GM23338 (cell line): ENCODE data around the gene MERTK. TPM values are rescaled to one million over a fixed set of nuclear protein-coding genes. Genes with fewer than 3 reads are reported as not detected.

ENCODE experiments used
- ATAC-seq: fragments of 200-7000 bp; cut with Tn5 transposase; 3 replicates; pipeline ENCODE4 v1.9.1; 2020
- DNase-seq: peaks from one replicate; pipeline ENCODE4 v3.0.0-alpha.2; 2015; ENCODE audit warnings: low spot score
- H2AFZ ChIP-seq: fragments of 200-600 bp; sonication (generic); 2 replicates; pipeline ENCODE4 v1.8.0; 2016; ENCODE audit warnings: antibody characterized with exemption, mild to moderate bottlenecking, moderate library complexity
- H3F3A ChIP-seq: fragments of 200-600 bp; sonication (generic); replicated peaks from 2 replicates; pipeline ENCODE4 v1.8.0; 2017; ENCODE audit warnings: antibody characterized with exemption, mixed run types, low read depth
- H3K27ac ChIP-seq: fragments of 200-600 bp; sonication (generic); 2 replicates; pipeline ENCODE4 v1.6.1; 2016; ENCODE audit warnings: low read depth
- H3K27me3 ChIP-seq: fragments of 200-600 bp; sonication (generic); 2 replicates; pipeline ENCODE4 v1.8.0; 2016; ENCODE audit warnings: mild to moderate bottlenecking, mixed run types, moderate library complexity; ENCODE audit not compliant: insufficient read depth
- H3K36me3 ChIP-seq: fragments of 200-600 bp; sonication (generic); 2 replicates; pipeline ENCODE4 v1.8.0; 2016; ENCODE audit warnings: mild to moderate bottlenecking; ENCODE audit not compliant: insufficient read depth
- H3K4me1 ChIP-seq: fragments of 200-600 bp; sonication (generic); 2 replicates; pipeline ENCODE4 v1.8.0; 2016; ENCODE audit warnings: mild to moderate bottlenecking, moderate library complexity; ENCODE audit not compliant: insufficient read depth
- H3K4me2 ChIP-seq: fragments of 200-600 bp; sonication (generic); 2 replicates; pipeline ENCODE4 v1.7.1; 2017; ENCODE audit warnings: mixed run types
- H3K4me3 ChIP-seq: fragments of 200-600 bp; sonication (generic); 2 replicates; pipeline ENCODE4 v1.6.1; 2016; ENCODE audit warnings: mixed run types
- H3K79me2 ChIP-seq: fragments of 200-600 bp; sonication (generic); replicated peaks from 2 replicates; pipeline ENCODE4 v1.8.0; 2017; ENCODE audit warnings: mild to moderate bottlenecking; ENCODE audit not compliant: insufficient read depth
- H3K9me2 ChIP-seq: fragments of 200-600 bp; sonication (generic); 2 replicates; pipeline ENCODE4 v1.8.0; 2017; ENCODE audit not compliant: insufficient read depth
- H4K20me1 ChIP-seq: fragments of 200-600 bp; sonication (generic); replicated peaks from 2 replicates; pipeline ENCODE4 v1.8.0; 2017; ENCODE audit warnings: mild to moderate bottlenecking; ENCODE audit not compliant: insufficient read depth
- H3K27ac Mint-ChIP-seq: 2 replicates; pipeline ENCODE4 v1.8.0; 2020; ENCODE audit warnings: inconsistent platforms, mild to moderate bottlenecking, moderate library complexity, mixed read lengths
- H3K27me3 Mint-ChIP-seq: 3 replicates; pipeline ENCODE4 v1.8.0; 2022; ENCODE audit warnings: low read depth, mild to moderate bottlenecking, moderate library complexity, mixed read lengths, inconsistent platforms; ENCODE audit not compliant: insufficient read depth, poor library complexity
- H3K36me3 Mint-ChIP-seq: 3 replicates; pipeline ENCODE4 v1.8.0; 2021; ENCODE audit warnings: low read depth, mild to moderate bottlenecking, inconsistent platforms, moderate library complexity, mixed read lengths
- H3K4me1 Mint-ChIP-seq: 3 replicates; pipeline ENCODE4 v1.8.0; 2020; ENCODE audit warnings: mild to moderate bottlenecking, inconsistent platforms, mixed read lengths
- H3K4me3 Mint-ChIP-seq: 3 replicates; pipeline ENCODE4 v1.8.0; 2021; ENCODE audit warnings: moderate library complexity, mild to moderate bottlenecking, inconsistent platforms, mixed read lengths
- H3K9me3 Mint-ChIP-seq: 3 replicates; pipeline ENCODE4 v1.8.0; 2020; ENCODE audit warnings: moderate library complexity, mild to moderate bottlenecking, inconsistent platforms, mixed read lengths
- EZH2phosphoT487 ChIP-seq: fragments of 200-600 bp; sonication (generic); IDR thresholded peaks from one replicate; pipeline ENCODE4 v1.8.1; 2018; ENCODE audit warnings: antibody characterized with exemption; ENCODE audit not compliant: unreplicated experiment
- polyA plus RNA-seq: library from polyadenylated mRNA; unstranded; fragments of >200 nt; fragmentation: Nextera tagmentation; extraction: Ambion mirVana; gene quantifications from 2 replicates; pipeline ENCODE4 v1.2.1, GENCODE V29; 2016
- total RNA-seq: library from RNA; depleted of rRNA; stranded (reverse); fragments of >200 nt; shearing (Covaris generic); gene quantifications from 2 replicates; pipeline ENCODE4 v1.2.3, GENCODE V29; 2014
- TF ChIP-seq, protein P1 (sequence below): IDR thresholded peaks from one replicate; pipeline ENCODE4 v1.6.1; 2018; ENCODE audit warnings: antibody characterized with exemption; ENCODE audit not compliant: unreplicated experiment
- TF ChIP-seq, protein P2 (sequence below): fragments of 250-450 bp; sonication (Bioruptor Pico); IDR thresholded peaks from 2 replicates; pipeline ENCODE4 v1.5.0; 2020; ENCODE audit warnings: mild to moderate bottlenecking, moderate library complexity

The MERTK gene
- total and polyA plus RNA-seq, 2 experiments from 2014 or later, result 3.0 to 9.0 TPM

DNA sequence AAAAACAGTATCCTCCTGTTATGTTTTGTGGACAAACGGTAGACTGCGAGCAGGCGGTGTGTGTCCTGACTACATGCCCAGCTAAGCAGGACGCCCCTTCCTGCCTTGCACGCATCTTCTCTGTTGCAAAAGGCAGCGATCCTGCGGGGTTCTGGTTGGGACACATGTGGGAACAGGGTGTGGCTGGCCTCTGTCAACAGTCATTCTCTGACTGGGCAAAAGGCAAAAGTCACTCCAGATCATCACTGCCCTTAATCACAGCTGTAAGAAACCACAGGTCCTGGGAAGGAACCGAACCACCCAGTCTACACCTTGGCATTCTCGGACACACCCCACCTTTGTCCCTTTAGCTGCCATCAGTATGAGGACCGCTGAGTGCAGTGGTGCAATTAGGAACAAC, 112.3 kb downstream of the MERTK start:
- Histone ChIP-seq H3K27me3 (no peaks in the 10 kb centered on the region), H3F3A (no peaks in the 10 kb centered on the region), H3K79me2 (no peaks in the 10 kb centered on the region), H3K4me2 (no peak overlapping the region), H3K4me3 (no peak overlapping the region), H3K27ac (no peak overlapping the region), H3K9me2 (no peaks in the 10 kb centered on the region), H3K36me3 (no peaks in the 10 kb centered on the region), H2AFZ (no peak overlapping the region), H4K20me1 (no peaks in the 10 kb centered on the region; the same call in 1 of the 2 replicates), H3K4me1 (no peaks in the 10 kb centered on the region)
- Mint-ChIP-seq H3K27ac (no peak overlapping the region), H3K9me3 (no peaks in the 10 kb centered on the region), H3K4me3 (no peak overlapping the region), H3K27me3 (peaks cover 3% of the 10 kb centered on the region), H3K4me1 (no peaks in the 10 kb centered on the region), H3K36me3 (no peaks in the 10 kb centered on the region; the same call in 2 of the 3 replicates)
- ATAC-seq (no peak), DNase-seq (no peak)
- TF ChIP-seq, protein P1, sequence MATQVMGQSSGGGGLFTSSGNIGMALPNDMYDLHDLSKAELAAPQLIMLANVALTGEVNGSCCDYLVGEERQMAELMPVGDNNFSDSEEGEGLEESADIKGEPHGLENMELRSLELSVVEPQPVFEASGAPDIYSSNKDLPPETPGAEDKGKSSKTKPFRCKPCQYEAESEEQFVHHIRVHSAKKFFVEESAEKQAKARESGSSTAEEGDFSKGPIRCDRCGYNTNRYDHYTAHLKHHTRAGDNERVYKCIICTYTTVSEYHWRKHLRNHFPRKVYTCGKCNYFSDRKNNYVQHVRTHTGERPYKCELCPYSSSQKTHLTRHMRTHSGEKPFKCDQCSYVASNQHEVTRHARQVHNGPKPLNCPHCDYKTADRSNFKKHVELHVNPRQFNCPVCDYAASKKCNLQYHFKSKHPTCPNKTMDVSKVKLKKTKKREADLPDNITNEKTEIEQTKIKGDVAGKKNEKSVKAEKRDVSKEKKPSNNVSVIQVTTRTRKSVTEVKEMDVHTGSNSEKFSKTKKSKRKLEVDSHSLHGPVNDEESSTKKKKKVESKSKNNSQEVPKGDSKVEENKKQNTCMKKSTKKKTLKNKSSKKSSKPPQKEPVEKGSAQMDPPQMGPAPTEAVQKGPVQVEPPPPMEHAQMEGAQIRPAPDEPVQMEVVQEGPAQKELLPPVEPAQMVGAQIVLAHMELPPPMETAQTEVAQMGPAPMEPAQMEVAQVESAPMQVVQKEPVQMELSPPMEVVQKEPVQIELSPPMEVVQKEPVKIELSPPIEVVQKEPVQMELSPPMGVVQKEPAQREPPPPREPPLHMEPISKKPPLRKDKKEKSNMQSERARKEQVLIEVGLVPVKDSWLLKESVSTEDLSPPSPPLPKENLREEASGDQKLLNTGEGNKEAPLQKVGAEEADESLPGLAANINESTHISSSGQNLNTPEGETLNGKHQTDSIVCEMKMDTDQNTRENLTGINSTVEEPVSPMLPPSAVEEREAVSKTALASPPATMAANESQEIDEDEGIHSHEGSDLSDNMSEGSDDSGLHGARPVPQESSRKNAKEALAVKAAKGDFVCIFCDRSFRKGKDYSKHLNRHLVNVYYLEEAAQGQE, result no peak
- TF ChIP-seq, protein P2, sequence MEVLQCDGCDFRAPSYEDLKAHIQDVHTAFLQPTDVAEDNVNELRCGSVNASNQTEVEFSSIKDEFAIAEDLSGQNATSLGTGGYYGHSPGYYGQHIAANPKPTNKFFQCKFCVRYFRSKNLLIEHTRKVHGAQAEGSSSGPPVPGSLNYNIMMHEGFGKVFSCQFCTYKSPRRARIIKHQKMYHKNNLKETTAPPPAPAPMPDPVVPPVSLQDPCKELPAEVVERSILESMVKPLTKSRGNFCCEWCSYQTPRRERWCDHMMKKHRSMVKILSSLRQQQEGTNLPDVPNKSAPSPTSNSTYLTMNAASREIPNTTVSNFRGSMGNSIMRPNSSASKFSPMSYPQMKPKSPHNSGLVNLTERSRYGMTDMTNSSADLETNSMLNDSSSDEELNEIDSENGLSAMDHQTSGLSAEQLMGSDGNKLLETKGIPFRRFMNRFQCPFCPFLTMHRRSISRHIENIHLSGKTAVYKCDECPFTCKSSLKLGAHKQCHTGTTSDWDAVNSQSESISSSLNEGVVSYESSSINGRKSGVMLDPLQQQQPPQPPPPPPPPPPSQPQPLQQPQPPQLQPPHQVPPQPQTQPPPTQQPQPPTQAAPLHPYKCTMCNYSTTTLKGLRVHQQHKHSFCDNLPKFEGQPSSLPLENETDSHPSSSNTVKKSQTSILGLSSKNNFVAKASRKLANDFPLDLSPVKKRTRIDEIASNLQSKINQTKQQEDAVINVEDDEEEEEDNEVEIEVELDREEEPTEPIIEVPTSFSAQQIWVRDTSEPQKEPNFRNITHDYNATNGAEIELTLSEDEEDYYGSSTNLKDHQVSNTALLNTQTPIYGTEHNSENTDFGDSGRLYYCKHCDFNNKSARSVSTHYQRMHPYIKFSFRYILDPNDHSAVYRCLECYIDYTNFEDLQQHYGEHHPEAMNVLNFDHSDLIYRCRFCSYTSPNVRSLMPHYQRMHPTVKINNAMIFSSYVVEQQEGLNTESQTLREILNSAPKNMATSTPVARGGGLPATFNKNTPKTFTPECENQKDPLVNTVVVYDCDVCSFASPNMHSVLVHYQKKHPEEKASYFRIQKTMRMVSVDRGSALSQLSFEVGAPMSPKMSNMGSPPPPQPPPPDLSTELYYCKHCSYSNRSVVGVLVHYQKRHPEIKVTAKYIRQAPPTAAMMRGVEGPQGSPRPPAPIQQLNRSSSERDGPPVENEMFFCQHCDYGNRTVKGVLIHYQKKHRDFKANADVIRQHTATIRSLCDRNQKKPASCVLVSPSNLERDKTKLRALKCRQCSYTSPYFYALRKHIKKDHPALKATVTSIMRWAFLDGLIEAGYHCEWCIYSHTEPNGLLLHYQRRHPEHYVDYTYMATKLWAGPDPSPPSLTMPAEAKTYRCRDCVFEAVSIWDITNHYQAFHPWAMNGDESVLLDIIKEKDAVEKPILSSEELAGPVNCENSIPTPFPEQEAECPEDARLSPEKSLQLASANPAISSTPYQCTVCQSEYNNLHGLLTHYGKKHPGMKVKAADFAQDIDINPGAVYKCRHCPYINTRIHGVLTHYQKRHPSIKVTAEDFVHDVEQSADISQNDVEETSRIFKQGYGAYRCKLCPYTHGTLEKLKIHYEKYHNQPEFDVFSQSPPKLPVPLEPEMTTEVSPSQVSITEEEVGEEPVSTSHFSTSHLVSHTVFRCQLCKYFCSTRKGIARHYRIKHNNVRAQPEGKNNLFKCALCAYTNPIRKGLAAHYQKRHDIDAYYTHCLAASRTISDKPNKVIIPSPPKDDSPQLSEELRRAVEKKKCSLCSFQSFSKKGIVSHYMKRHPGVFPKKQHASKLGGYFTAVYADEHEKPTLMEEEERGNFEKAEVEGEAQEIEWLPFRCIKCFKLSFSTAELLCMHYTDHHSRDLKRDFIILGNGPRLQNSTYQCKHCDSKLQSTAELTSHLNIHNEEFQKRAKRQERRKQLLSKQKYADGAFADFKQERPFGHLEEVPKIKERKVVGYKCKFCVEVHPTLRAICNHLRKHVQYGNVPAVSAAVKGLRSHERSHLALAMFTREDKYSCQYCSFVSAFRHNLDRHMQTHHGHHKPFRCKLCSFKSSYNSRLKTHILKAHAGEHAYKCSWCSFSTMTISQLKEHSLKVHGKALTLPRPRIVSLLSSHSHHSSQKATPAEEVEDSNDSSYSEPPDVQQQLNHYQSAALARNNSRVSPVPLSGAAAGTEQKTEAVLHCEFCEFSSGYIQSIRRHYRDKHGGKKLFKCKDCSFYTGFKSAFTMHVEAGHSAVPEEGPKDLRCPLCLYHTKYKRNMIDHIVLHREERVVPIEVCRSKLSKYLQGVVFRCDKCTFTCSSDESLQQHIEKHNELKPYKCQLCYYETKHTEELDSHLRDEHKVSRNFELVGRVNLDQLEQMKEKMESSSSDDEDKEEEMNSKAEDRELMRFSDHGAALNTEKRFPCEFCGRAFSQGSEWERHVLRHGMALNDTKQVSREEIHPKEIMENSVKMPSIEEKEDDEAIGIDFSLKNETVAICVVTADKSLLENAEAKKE (CRISPR knock-in tag), result no peak
- no peak for TF ChIP-seq EZH2phosphoT487
